B cell (primary cell): ENCODE data around the gene RNASE4. TPM values are rescaled to one million over a fixed set of nuclear protein-coding genes. Genes with fewer than 3 reads are reported as not detected.

Experiments
- ATAC-seq: fragments of 200-7000 bp; cut with Tn5 transposase; one replicate; pipeline ENCODE4 v1.10.0; 2021; ENCODE audit warnings: low read depth, mild to moderate bottlenecking, moderate number of reproducible peaks, moderate library complexity
- CTCF ChIA-PET: fragments of 350-600 bp; sonication (Branson Sonifier 250); formaldehyde crosslinking; loops from one replicate; lab custom pipeline; 2021; ENCODE audit warnings: antibody characterized with exemption, inconsistent platforms; lab: Charles Lee
- POLR2A ChIA-PET: fragments of 350-600 bp; sonication (Branson Sonifier 250); formaldehyde crosslinking; loops from one replicate; lab custom pipeline; 2021; ENCODE audit warnings: antibody characterized with exemption; lab: Charles Lee
- DNase-seq: peaks from one replicate; pipeline ENCODE4 v3.0.0; 2013
- H2AFZ ChIP-seq: 2 replicates; pipeline ENCODE4 v1.6.1; 2012; ENCODE audit warnings: mild to moderate bottlenecking, low read depth, low read length; ENCODE audit not compliant: insufficient read depth, poor library complexity, severe bottlenecking
- H3K27ac ChIP-seq, 2 donors: 1 replicate in 1 of 2; 2 replicates in 1 of 2; pipeline ENCODE4 v1.5.1; 2012 to 2013; ENCODE audit warnings: low read length in 2 of 2, mild to moderate bottlenecking in 2 of 2, moderate library complexity in 1 of 2
- H3K27me3 ChIP-seq, 4 experiments: fragments of 200-600 bp in 1 of 4; sonication (generic) in 1 of 4; replicated peaks in 1 of 4; 1 replicate in 2 of 4; 2 replicates in 2 of 4; pipeline versions ENCODE4 v1.6.1 to v1.7.0; 2013 to 2016; ENCODE audit warnings: low read length in 3 of 4, mild to moderate bottlenecking in 2 of 4, mixed read lengths in 1 of 4, moderate library complexity in 1 of 4; ENCODE audit not compliant: insufficient read depth in 4 of 4, control insufficient read depth in 3 of 4; ENCODE audit errors: control extremely low read depth in 1 of 4
- H3K36me3 ChIP-seq, 2 experiments: replicated peaks in 1 of 2; 1 replicate in 1 of 2; 2 replicates in 1 of 2; pipeline versions ENCODE4 v1.6.1 to v1.7.1; 2013; ENCODE audit warnings: low read length in 1 of 2; ENCODE audit not compliant: insufficient read depth in 2 of 2, control insufficient read depth in 1 of 2; ENCODE audit errors: control extremely low read depth in 1 of 2, extremely low read depth in 1 of 2
- H3K4me1 ChIP-seq, 2 donors: fragments of 200-600 bp in 1 of 2; sonication (generic) in 1 of 2; 1 replicate in 1 of 2; 2 replicates in 1 of 2; pipeline versions ENCODE4 v1.5.1 to v1.6.1; 2013 to 2017; ENCODE audit warnings: low read length in 2 of 2; ENCODE audit not compliant: control insufficient read depth in 2 of 2, insufficient read depth in 2 of 2
- H3K4me2 ChIP-seq: replicated peaks from 2 replicates; pipeline ENCODE3; 2012; ENCODE audit warnings: mild to moderate bottlenecking, low read depth, low read length; ENCODE audit not compliant: poor library complexity, severe bottlenecking
- H3K4me3 ChIP-seq, 5 experiments: fragments of 200-600 bp in 1 of 5; sonication (generic) in 1 of 5; 1 replicate in 3 of 5; 2 replicates in 2 of 5; pipeline versions ENCODE4 v1.5.1 to v1.7.0; 2011 to 2016; ENCODE audit warnings: low read length in 4 of 5, mild to moderate bottlenecking in 4 of 5, low read depth in 2 of 5, control low read depth in 1 of 5, moderate library complexity in 1 of 5; ENCODE audit not compliant: insufficient read depth in 1 of 5; ENCODE audit errors: control extremely low read depth in 1 of 5, extremely low read depth in 1 of 5
- H3K79me2 ChIP-seq: fragments of 200-600 bp; sonication (generic); one replicate; pipeline ENCODE4 v1.6.0; 2016; ENCODE audit warnings: low read length; ENCODE audit not compliant: control insufficient read depth, insufficient read depth
- H3K9ac ChIP-seq: fragments of 200-600 bp; sonication (generic); 2 replicates; pipeline ENCODE4 v1.6.1; 2017; ENCODE audit warnings: mild to moderate bottlenecking, low read length, moderate library complexity
- H3K9me3 ChIP-seq, 3 donors: one replicate each; pipeline versions ENCODE4 v1.6.1 to v1.7.1; 2013; ENCODE audit warnings: low read length in 2 of 3; ENCODE audit not compliant: control insufficient read depth in 2 of 3, insufficient read depth in 1 of 3; ENCODE audit errors: control extremely low read depth in 1 of 3
- H4K20me1 ChIP-seq: 2 replicates; pipeline ENCODE4 v1.6.0; 2012; ENCODE audit warnings: mild to moderate bottlenecking, low read length; ENCODE audit not compliant: insufficient read depth, control insufficient read depth, poor library complexity, severe bottlenecking
- H3K27ac Mint-ChIP-seq: one replicate; pipeline ENCODE4 v1.8.0; 2021; ENCODE audit warnings: mixed read lengths
- H3K27me3 Mint-ChIP-seq: one replicate; pipeline ENCODE4 v1.8.0; 2021; ENCODE audit warnings: mixed read lengths
- H3K4me1 Mint-ChIP-seq: one replicate; pipeline ENCODE4 v1.8.0; 2021; ENCODE audit warnings: mixed read lengths
- H3K4me3 Mint-ChIP-seq: one replicate; pipeline ENCODE4 v1.8.0; 2021; ENCODE audit warnings: mixed read lengths
- H3K9me3 Mint-ChIP-seq: one replicate; pipeline ENCODE4 v1.8.0; 2022; ENCODE audit warnings: mixed read lengths; ENCODE audit not compliant: insufficient read depth
- EZH2 ChIP-seq: IDR thresholded peaks from 2 replicates; pipeline ENCODE4 v1.6.1; 2012; ENCODE audit warnings: borderline replicate concordance, low read depth, mild to moderate bottlenecking, moderate library complexity, low read length; ENCODE audit not compliant: insufficient read depth, poor library complexity, severe bottlenecking
- WGBS: methylation state at CpG from one replicate; pipeline ENCODE4 v1.1.5; 2013; ENCODE audit warnings: missing lambda C conversion rate; ENCODE audit not compliant: insufficient coverage; 5-methylcytosine and 5-hydroxymethylcytosine counted together
- intact Hi-C: fragments of 100-400 bp; cut with micrococcal nuclease; formaldehyde crosslinking; loops from one replicate; pipeline ENCODE4 v1.10.0; 2022
- polyA plus RNA-seq: library from polyadenylated mRNA; depleted of rRNA; stranded (reverse); fragments of >200 nt; gene quantifications from 2 replicates; pipeline ENCODE4 v1.2.3, GENCODE V29; 2012
- total RNA-seq, 2 donors: library from RNA; stranded (reverse); fragments of 120-200 nt in 1 of 2; gene quantifications; 1 replicate in 1 of 2; 2 replicates in 1 of 2; pipeline versions ENCODE4 v1.2.3 to v1.2.4, GENCODE V29; 2013 to 2022
- TF ChIP-seq, protein P1 (sequence below): fragments of 200-600 bp; IDR thresholded peaks from one replicate; pipeline ENCODE4 v1.8.0; 2022; ENCODE audit warnings: antibody characterized with exemption, mild to moderate bottlenecking

Gene RNASE4
- total and polyA plus RNA-seq, 2 donors (not counting 1 experiment from before 2014, with no cell fraction given): 1.8 TPM

DNA sequence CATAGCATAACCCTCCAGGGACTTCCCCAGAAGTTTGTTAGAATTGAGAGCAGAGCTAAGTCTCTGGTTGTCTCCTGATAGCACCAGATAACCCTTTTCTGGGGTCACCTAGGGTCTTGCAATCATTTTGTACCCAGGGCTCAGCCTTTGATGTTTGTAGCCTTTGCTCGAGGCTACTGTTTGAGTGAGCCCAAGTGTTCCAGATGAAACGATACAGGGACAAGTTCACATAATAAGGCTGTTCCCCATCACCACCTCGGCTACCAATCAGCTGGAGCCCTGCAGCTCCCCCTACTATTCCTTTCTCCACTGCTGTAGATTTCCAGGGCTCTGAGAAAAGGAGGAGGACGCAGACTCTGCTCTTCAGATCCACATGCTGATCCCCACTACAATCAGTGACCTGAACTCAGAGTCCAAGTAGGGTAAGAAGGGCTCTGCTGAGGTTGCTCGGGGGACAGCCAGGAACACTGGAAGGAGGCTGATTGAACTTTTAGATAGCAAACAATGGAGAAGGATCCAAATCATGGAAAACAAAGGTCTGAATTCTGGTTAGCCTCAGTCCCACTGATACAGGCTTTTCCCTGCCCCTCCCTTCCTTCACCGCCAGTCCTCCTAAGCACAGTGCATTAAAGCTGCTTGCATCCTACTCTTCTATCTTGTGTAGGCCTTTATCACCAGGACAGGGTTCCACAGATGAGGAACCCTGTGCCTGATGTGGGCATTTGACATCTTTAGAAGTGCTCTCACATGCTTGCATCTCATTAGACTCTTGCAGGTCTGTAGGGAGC is 61.4 kb downstream of the RNASE4 start, which contains the start of gene EDDM3A:
TSS of gene EDDM3A (plus strand) at position 317 of the 788 bp plus-strand sequence. CDS start 1,694 bp downstream, outside the sequence.
- CTCF ChIA-PET: interaction anchor here (0.9 to 3.8 kb wide), 5 partner anchors 8 to 115 kb away, joined by 3 to 10 read pairs (median 5); no protein-coding TSS in a partner anchor
- H3K9me3 ChIP-seq: no peaks in the 10 kb centered on the region
- H3K4me3 ChIP-seq: no peak within 1 kb of the TSS
- 76% methylated on average over 3 of the region's 6 CpGs for WGBS
- H3K79me2 ChIP-seq: no peaks in the 10 kb centered on the region
- Mint-ChIP-seq H3K27ac (no peak within 1 kb of the TSS), H3K4me3 (no peak within 1 kb of the TSS), H3K9me3 (no peaks in the 10 kb centered on the region), H3K27me3 (peaks cover 9% of the 10 kb centered on the region), H3K4me1 (peaks cover 9% of the 10 kb centered on the region)
- intact Hi-C loops: no loop called here
- H3K4me1 ChIP-seq: peaks cover 0 to 8% of the 10 kb centered on the region in 2 donors
- no peaks in the 10 kb centered on the region for H3K36me3 ChIP-seq
- TF ChIP-seq, protein P1, sequence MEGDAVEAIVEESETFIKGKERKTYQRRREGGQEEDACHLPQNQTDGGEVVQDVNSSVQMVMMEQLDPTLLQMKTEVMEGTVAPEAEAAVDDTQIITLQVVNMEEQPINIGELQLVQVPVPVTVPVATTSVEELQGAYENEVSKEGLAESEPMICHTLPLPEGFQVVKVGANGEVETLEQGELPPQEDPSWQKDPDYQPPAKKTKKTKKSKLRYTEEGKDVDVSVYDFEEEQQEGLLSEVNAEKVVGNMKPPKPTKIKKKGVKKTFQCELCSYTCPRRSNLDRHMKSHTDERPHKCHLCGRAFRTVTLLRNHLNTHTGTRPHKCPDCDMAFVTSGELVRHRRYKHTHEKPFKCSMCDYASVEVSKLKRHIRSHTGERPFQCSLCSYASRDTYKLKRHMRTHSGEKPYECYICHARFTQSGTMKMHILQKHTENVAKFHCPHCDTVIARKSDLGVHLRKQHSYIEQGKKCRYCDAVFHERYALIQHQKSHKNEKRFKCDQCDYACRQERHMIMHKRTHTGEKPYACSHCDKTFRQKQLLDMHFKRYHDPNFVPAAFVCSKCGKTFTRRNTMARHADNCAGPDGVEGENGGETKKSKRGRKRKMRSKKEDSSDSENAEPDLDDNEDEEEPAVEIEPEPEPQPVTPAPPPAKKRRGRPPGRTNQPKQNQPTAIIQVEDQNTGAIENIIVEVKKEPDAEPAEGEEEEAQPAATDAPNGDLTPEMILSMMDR: no peak
- no peak for TF ChIP-seq EZH2
- DNase-seq: no peak
- no peaks in the 10 kb centered on the region for H4K20me1 ChIP-seq
- no peak within 1 kb of the TSS for H3K27ac ChIP-seq
- no peak within 1 kb of the TSS for H2AFZ ChIP-seq
- no peaks in the 10 kb centered on the region for H3K27me3 ChIP-seq
- H3K9ac ChIP-seq: no peak within 1 kb of the TSS
- no peak for ATAC-seq
- POLR2A ChIA-PET: interaction anchor here (0.6 to 0.7 kb wide), 3 partner anchors 10 to 291 kb away, joined by 3 to 4 read pairs (median 3); partner anchors contain the start of gene OSGEP
- no peak within 1 kb of the TSS for H3K4me2 ChIP-seq

DNA sequence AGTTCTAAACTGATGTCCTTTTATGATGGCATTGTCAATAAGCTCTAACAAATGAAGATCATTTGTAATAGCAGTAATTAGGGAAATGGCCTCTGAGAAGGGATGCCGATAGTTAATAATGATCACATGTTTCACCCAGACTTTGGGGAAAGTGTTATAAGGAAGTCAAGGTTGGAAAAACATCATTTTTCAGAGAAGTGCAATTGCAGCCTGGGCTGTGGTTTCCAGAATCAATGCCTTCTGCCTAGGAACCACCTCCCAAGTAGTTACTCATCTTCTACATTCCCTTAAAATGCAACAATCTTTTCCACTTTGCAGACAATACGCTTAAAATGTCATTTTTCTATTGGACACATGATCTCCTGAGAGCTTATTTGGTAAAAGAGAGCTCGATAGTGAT is 62.2 kb downstream of the RNASE4 start:
- Histone ChIP-seq H3K4me2 (no peak overlapping the region), H3K9ac (no peak overlapping the region), H2AFZ (no peak overlapping the region), H3K4me1 (peaks cover 0 to 8% of the 10 kb centered on the region in 2 donors), H3K27me3 (no peaks in the 10 kb centered on the region), H3K4me3 (no peak overlapping the region), H3K27ac (no peak overlapping the region), H4K20me1 (no peaks in the 10 kb centered on the region), H3K79me2 (no peaks in the 10 kb centered on the region), H3K9me3 (peaks cover under 1 to 5% (median 1%) of the 10 kb centered on the region in 3 donors), H3K36me3 (no peaks in the 10 kb centered on the region)
- peaks cover 9% of the 10 kb centered on the region for H3K27me3 Mint-ChIP-seq
- no CpG with 5 or more reads among the region's 3 CpGs for WGBS
- no peak for ATAC-seq
- no peak overlapping the region for H3K27ac Mint-ChIP-seq
- H3K4me1 Mint-ChIP-seq: peaks cover 9% of the 10 kb centered on the region
- H3K9me3 Mint-ChIP-seq: no peaks in the 10 kb centered on the region
- no peak overlapping the region for H3K4me3 Mint-ChIP-seq
- no peak for TF ChIP-seq EZH2
- TF ChIP-seq, protein P1: no peak
- intact Hi-C loops: no loop called here
- POLR2A ChIA-PET: interaction anchor here (0.6 kb wide), 1 partner anchor 20 kb away, joined by 3 read pairs; no protein-coding TSS in a partner anchor
- DNase-seq: no peak
- CTCF ChIA-PET: interaction anchor here (0.6 to 1.2 kb wide), 7 partner anchors 12 to 963 kb away, joined by 3 to 7 read pairs (median 3); no protein-coding TSS in a partner anchor
